ENCODE results near the gene ZBTB49. TPM values are rescaled to one million over a fixed set of nuclear protein-coding genes. Genes with fewer than 3 reads are reported as not detected.

The ZBTB49 gene
- total and polyA plus RNA-seq, 2 donors (not counting 3 experiments of a cell fraction or from before 2014, with no cell fraction given) = 3.8 to 5.8 TPM

- TF ChIP-seq, protein P1, sequence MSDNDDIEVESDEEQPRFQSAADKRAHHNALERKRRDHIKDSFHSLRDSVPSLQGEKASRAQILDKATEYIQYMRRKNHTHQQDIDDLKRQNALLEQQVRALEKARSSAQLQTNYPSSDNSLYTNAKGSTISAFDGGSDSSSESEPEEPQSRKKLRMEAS (IDR thresholded peaks at IDR 0.05; ENCODE audit: insufficient read depth, insufficient read length) = no peak
- TF ChIP-seq GATA2 (IDR thresholded peaks at IDR 0.05; ENCODE audit: insufficient read depth, insufficient read length, low read depth, low read length) = no peak
- TF ChIP-seq CTCF (IDR thresholded peaks at IDR 0.05; ENCODE audit: extremely low read depth in 1 of 2, insufficient read depth in 1 of 2, low read depth in 1 of 2, low read length in 2 of 2) = no peak
- TF ChIP-seq POLR2A (IDR thresholded peaks at IDR 0.05; ENCODE audit: low read depth, low read length) = no peak
- no peak for TF ChIP-seq POLR2AphosphoS5 (IDR thresholded peaks at IDR 0.05; ENCODE audit: insufficient read depth, low read depth, low read length)
- no peak for TF ChIP-seq EZH2 (IDR thresholded peaks at IDR 0.05; ENCODE audit: borderline replicate concordance, low read depth, low read length, severe bottlenecking)
- TF ChIP-seq JUN (IDR thresholded peaks at IDR 0.05; ENCODE audit: borderline replicate concordance, insufficient read depth, insufficient read length, low read depth) = no peak
- TF ChIP-seq FOS (IDR thresholded peaks at IDR 0.05; ENCODE audit: borderline replicate concordance, insufficient read depth, low read length) = no peak
- no peak for TF ChIP-seq MYC (IDR thresholded peaks at IDR 0.05; ENCODE audit: low read depth, low read length)
- H3K4me2 ChIP-seq (ENCODE audit: insufficient read depth, low read length) = no peak overlapping the region
- dilution Hi-C loops (cut with MboI; ENCODE audit: extremely low pct_ligation_motif_present, low sequenced_read_pairs) = no loop called here
- no peaks in the 10 kb centered on the region for H3K9me1 ChIP-seq (replicated peaks; ENCODE audit: control insufficient read depth, extremely low read depth, insufficient read depth, low read length)
- H2AFZ ChIP-seq (ENCODE audit: low read depth, low read length) = no peak overlapping the region
- no peaks in the 10 kb centered on the region for H4K20me1 ChIP-seq (replicated peaks; ENCODE audit: control insufficient read depth, extremely low read depth, insufficient read depth, low read length)
- H3K9ac ChIP-seq (replicated peaks; ENCODE audit: extremely low read depth, insufficient read depth, low read length) = no peak overlapping the region
- FAIRE-seq (no peak), DNase-seq (ENCODE audit: low read depth, low spot score) (no peak)
- ChIA-PET POLR2A (no interaction called here), CTCF (interaction anchor here (2.4 kb wide), 1 partner anchor 10 kb away, joined by 8 read pairs; no protein-coding TSS in a partner anchor)
- no peaks in the 10 kb centered on the region for H3K4me1 ChIP-seq (ENCODE audit: control insufficient read depth, extremely low read depth, insufficient read depth, low read length)
- intact Hi-C loops (cut with micrococcal nuclease) = no loop called here
- no peaks in the 10 kb centered on the region for H3K9me3 ChIP-seq (replicated peaks; ENCODE audit: control insufficient read depth, insufficient read depth, low read length)
- H3K79me2 ChIP-seq (ENCODE audit: control insufficient read depth, insufficient read depth, low read length) = no peaks in the 10 kb centered on the region
- H3K36me3 ChIP-seq (ENCODE audit: control insufficient read depth in 2 of 2, extremely low read depth in 1 of 2, insufficient read depth in 2 of 2, low read length in 2 of 2) = peaks cover 0 to 23% of the 10 kb centered on the region in 2 experiments
- BruUV-seq (replicated peaks) = no TSS peak
- H3K4me3 ChIP-seq (replicated peaks in 1 of 3; ENCODE audit: insufficient read depth in 1 of 3, low read depth in 1 of 3, low read length in 3 of 3) = no peak overlapping the region
- no peaks in the 10 kb centered on the region for H3K27me3 ChIP-seq (ENCODE audit: control insufficient read depth in 2 of 2, insufficient read depth in 2 of 2, low read length in 2 of 2)
- H3K27ac ChIP-seq (ENCODE audit: insufficient read depth, low read depth, low read length) = no peak overlapping the region
These were observed 16.9 kb downstream of the ZBTB49 start for GRCh38 chr4:4306920-4307319.

Data from endothelial cell of umbilical vein (primary cell).